Middle frontal gyrus (tissue), 1 donor: ENCODE data around the gene GALNT17.

Source experiments
- DNase-seq: peaks from one replicate; pipeline ENCODE4 v3.0.0-alpha.2; 2015; ENCODE audit warnings: low spot score; ENCODE audit errors: extremely low spot score

Gene GALNT17

DNA sequence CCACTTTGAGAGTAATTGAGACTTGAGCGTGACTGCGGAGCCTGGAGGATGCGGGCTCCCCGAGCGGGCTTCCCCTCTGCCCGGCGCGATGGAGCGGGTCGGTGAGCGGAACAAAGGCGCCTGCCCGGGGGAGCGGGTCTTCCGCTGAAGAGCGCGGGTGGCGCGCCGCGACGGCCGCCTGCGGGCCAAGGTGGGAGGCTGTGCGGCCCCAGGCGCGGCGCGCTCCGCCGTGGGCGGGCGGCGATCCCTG lies at the start of gene GALNT17:
Gene GALNT17, plus strand, starts transcription at position 18 of the 250 bp plus-strand sequence.
- DNase-seq = no peak

DNA sequence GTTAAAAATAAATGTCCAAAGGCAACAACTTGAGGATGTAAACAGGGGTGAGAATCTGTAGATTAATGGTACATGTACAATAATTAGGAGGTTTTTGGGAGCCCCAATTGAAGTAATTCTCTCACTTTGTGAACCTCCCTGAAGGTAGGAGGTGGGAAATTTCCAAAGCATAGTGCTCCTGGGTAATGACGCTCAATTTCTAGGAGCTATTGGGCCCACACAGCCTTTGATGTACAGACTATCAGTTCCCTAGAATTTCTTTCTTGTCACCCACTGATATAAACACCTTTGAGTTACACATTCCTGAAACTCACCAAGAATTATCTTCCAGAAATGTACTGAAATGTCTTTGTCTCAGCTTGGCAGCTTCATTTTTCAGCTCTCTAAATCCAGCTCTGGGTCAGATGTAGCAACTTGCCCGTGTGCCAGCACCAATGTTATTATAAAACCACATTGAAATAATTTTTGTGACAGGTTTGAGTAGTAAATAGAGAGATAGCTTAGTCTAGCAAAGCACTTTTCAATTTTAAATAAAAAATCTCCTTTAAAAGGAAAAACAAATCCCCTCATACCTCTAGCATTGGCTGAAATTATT lies 36.6 kb upstream of the GALNT17 start:
- no peak for DNase-seq

DNA sequence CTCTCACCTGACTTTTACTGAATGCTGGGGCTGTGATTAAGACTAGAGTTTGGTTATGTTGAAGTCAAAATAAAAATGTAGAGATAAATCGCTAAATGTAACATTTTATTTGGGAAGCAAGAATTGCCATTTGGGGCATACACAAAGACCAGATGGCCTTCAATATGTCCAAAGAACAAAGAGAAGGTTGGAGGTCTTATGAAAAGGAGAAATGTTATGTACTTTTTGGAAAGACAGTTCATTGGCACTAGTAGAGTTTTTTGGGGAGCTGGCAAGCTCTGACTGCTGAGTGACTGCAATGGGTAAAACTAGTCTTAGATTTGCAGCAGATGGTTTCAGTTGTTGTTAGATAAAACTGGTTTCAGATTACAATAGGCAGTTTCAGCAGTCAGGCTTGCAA lies 35.6 kb upstream of the GALNT17 start:
- no peak for DNase-seq

DNA sequence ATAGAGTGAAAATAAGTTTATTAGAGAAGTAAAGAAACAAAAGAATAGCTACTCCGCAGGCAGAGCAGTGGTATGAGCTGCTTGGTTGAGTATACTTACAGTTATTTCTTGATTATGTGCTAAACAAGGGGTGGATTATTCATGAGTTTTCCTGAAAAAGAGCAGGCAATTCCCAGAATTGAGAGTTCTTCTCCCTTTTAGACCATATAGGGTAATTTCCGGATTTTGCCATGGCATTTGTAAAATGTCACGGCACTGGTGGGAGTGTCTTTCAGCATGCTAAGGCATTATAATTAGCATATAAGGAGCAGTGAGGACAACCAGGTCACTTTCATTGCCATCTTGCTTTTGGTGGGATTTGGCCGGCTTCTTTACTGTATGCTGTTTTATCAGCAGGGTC lies 25.7 kb upstream of the GALNT17 start:
- no peak for DNase-seq

DNA sequence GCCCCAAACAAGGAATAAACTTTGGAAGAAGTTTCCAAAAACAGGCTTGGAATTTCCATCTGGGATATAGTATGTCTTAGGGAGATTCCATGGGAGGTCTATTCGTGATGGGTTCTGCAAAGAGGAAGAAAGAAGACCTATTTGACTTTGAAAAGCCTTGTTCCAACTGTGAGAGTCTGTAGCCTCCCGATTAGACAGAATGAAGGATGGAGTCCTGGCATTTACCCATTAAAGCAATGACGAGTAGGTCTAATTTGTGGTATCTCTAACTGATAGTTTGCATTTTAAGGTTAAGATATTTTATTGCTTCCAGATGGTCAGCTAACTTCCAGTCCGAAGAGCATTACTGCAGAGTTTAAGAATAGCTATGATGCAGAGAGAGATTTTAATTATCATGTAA lies 19.5 kb upstream of the GALNT17 start:
- no peak for DNase-seq

DNA sequence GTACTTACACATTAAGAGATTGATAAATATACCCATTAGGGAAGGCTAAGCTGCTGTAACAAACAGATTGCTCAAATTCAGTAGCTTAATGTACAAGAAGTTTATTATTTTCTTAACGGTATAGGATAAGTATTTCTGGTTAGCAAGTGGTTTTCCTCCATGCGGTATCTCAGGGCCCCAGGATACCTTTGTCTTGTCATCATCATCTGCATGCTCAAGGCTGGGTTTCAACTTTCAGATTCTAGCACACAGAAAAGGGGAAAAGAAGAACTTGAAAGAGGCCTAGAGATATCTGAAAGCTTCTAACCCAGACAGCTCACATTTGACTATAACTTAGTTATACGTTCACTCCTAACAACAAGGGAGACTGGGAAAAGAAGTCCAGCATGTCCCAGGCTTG lies 11.8 kb upstream of the GALNT17 start:
- DNase-seq = no peak

DNA sequence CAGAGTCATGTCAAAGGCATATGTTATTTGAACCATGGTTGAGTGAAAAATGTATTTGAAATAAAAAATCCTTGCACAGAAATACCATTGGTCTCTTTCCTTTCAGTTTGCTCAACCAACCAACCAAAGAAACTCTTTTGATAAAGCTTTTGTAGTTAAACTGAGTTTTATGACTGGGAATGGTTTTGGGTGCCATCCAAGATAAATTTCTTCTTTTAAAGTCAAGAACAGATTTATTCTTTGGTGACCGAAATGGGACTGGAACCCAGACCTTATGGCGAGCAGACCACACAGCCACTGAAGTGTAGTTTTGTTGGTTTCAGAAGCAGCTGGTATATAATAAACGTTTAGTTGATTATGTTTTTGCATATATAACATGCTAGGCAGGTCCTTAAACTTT lies 2.8 kb upstream of the GALNT17 start:
- no peak for DNase-seq

DNA sequence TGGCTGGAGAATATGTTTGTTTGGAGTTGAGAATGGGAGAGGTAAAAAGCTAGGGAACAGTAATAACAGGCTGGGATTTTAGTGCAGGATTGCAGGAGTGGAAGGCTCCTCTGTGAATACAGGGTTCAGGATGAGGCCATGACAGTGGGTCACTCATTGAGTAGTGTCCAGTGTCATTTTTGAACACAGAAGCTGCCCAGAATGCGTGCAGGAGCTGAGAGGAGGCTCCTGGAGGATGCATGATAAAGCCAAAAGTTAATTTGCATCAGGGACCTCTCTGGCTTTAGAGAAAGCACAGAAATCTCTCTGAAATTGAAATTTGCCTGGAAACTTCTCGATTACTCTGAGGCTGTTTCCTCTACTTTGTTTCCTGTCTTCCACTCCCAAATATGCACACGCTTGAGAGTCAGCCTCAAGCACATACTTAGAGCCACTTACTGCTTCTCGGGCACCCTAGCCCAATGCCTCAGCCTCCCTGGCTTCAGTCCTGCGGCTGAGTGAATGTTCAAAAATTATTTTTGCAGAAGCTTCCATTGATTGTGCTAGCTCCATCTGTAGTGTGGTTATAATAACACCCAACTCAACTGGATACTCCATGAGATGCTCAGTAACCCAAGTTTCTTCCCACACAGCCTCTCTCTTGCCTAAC lies 1.8 kb upstream of the GALNT17 start:
- no peak for DNase-seq

DNA sequence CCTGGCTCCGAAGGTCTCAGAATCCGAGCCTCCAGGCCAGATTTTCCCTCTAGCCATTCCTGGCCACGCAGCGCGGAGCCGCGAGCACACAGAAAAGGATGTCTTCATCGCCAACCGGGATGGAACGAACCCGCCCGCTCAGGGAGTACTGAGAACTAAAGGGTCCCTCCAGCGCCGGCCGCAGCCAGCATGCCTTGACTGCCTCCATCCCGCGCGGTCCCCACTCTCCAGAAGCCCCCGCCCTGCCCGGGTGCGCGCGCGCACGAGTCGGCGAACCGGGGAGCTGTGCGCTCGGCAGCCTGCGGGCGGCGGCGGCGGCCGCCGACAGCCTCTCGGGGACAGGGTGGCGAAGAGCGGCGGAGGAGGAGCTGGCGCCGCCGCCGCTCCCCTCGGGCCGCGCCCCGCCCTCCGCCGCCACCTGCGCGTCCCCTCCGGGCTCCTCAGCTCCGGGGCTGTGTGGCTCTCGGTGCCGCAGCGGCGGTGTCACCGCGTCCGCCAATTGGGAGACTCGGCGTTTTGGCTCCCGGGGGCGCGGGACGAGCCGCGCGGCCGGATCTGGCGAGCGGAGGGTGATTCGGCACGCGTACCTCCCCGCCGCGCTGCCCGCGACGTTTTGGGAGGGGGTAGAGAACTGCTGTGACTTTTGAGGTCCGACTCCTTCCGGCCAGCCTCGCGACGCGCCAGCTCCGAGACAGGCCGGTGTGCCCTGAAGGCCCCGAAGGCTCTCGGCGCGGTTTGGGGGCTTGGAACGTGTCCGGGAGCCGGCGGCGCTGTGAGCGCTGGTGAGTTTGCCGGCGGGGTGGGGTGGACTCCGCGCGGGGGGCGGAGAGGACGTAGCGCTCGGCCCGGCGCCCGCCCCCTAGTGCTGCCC lies 453 bp upstream of the GALNT17 start:
- DNase-seq = no peak

DNA sequence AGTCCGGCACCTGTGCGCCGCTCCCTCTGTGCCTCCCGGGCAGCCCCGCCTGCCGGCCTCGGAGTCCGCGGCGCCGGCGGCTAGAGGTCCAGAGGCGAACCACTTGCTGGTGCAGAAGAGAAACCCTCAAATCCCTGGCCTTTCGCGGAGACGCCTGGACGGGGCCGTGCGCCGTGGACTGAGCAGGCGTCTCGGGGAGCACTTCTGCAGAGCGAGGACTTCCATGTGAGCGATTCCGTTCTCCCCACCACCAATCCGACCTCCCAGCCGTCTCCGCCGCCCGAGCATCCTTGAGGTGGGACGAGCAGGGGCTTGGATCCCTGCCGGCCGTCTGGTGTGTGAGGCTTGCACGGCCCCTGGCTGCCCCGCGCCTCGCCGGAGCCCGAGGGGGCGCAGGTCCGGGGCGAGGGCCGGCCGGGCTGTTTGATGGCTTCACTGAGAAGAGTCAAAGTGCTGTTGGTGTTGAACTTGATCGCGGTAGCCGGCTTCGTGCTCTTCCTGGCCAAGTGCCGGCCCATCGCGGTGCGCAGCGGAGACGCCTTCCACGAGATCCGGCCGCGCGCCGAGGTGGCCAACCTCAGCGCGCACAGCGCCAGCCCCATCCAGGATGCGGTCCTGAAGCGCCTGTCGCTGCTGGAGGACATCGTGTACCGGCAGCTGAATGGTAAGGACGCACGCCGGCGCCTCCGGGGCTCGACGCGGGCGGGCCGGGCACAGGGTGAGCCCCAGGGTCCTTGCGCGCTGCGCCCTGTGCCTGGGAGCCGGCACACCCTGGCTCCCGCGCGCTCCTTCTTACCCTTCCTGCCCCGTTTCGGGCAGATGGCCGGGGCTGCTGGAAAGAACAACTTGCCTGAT lies 660 bp downstream of the GALNT17 start:
- DNase-seq = no peak

DNA sequence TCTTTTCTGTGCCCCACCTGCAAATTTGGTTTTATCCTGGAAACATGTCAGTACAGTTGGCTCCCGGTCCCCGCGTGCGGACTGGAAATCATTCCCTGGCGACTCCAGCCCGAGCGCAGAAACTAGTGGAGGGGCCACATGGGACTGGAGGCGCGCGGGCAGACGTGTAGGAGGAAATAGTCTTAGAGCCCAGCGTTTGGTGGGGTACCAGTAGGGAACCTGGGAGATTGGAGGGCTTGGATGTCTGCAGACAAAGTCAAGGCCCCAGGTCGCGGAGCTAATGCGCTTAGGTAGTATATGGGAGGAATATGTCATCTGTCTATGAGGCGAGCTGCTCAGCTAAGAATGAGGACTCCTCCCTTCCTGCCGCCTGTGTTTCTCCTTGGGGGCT lies 1.3 kb downstream of the GALNT17 start:
- DNase-seq = no peak

DNA sequence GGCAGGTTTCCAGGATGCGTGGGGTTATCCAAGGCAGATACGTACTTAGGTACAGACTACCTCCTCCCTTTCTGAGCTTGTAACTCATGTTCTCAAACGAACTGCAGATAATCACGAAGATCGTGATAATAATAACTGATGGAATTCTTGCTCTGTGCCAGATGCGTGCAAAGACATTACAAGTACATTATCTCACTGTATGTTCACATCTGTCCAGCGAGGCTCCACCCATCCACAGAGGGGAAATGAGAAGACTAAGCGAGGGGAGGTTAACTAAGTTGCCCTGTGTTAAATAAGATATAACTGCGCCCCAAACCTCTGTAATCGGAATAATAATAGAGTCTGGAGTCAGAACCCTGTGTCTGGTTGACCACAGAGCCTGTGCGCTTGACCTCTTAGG lies 1.9 kb downstream of the GALNT17 start:
- no peak for DNase-seq

DNA sequence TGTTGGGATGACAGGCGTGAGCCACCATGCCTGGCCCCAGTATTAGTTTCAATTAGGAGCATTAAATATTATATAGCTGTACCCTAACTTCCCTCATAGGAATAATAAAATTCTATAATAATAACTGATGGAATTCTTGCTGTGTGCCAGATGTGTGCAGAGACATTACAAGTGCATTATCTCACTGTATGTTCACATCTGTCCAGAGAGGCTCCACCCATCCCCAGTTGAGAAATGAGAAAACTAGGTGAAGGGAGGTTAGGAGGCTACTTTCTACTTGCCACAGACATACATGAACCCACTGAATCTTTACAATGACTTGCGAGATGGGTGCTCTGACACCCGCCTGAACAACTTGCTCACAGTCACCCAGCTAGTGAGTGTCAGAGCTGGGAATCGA lies 3.2 kb downstream of the GALNT17 start:
- DNase-seq = no peak

DNA sequence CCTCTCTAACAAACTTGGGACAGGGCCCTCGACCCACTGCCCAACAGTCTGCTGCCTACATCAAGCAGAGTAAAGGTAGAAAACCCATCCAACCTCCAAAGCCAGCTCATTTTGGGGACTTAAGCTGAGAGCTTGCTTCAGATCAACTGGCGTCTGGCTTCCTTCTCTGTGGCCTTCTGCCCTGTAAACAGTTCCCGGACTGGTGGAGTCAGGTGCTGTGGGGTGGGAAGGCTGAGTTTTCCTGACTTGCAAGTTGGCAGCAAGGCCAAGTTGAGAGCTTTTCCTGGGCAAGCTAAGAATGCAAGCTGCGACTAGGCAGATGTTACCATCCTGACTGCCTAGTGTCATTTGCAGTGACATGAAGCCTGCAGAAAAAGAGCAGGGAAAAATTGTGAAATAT lies 3.7 kb downstream of the GALNT17 start:
- DNase-seq = no peak

DNA sequence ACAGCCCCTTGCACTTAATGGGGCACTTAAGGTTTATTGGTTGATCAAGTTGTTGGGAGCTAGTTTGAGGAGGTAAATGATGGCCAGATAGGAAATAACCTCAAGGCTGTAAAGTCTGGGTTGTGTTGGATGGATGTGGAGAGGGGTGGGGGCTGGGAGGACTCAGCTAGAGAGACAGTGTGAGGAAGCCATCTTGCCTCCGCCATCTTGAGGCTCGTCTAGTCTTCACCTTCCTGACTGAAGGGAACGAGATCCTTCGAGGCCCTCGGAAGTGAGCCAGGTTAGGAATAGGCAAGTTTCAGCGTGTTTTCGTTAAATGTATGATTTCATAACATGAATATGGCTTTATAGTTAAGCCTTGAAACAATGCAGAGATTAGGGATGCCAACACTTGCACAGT lies 5.5 kb downstream of the GALNT17 start:
- DNase-seq = no peak

DNA sequence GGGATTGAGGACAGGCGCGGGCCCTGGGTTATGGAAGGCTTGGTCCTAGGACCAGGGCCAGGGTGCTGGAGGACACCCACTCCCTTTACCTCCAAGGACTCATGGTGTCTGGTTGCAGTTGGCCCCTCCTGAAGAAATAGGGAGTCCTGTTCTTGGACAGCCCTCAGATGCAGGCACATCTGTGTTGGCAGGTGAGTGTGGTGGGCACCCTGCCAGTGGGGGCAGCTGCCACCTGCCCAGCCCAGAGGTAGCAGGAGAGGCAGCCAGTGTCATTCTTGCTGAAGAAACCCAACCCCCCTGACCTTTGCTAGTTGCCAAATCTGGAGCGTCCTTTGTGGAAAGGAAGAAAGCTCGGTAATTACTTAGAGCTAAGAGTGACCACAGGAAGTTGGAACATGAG lies 8.3 kb downstream of the GALNT17 start:
- DNase-seq = no peak

DNA sequence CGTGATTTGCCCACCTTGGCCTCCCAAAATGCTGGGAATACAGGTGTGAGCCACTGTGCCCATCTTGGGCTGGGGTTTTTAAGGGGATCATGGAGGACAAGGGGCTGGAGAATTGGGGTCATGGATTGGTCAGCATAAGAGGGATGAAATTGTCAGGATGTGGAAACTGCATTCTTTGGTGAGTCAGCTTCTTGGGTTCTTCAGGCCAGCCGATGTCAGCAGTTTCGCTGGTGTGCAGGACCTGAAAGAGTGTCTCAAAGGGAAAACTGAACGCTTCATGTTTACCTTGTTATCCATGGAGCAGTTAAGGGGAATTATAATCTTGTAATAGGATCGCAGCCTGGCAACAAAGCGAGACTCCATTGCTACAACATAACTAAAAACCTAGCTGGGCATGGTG lies 13.0 kb downstream of the GALNT17 start:
- DNase-seq = no peak

DNA sequence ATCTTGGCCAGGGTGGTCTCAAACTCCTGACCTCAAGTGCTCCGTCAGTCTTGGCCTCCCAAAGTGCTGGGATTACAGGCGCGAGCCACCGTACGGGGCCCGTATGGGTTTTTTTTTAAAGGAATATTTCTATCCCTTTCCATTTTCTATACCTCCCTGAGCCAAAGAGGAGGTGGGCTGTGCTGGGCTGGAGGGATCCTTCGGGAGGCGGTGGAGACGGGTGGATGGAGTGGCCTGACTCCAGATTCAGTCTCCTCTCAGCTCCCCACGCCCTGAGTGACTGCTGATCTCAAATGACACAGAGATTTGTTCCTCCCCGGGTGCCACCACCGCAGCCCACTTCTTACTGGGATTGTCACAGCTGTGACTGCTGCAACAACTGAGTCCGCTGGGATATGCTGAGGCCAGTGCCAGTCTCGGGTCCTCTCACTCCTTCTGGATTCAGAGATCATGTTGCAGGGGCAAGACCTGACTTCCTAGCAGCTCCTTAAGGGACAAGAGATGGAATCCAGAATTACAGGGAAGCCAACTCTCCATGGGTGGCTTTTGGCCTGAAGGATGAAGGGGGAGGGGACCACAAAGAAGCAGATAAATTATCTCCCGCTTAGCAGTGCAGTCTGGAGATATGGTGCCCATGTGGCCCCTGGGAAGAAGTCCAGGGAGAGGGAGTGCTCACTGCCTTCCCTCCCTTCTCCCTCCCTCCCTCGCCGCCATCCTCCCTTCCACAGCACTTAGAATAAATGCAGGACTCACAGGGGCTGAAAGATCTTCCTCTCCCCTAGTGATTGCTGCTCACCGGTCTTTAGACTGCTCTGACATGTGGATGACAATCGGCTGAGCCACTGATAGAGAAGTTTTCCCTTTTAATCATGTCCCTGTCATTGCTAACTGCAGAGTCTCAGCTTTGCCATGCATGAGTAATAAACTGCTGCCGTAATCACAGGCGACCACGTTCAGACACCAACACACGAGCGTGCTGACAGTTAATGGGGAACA lies 14.3 kb downstream of the GALNT17 start:
- no peak for DNase-seq

DNA sequence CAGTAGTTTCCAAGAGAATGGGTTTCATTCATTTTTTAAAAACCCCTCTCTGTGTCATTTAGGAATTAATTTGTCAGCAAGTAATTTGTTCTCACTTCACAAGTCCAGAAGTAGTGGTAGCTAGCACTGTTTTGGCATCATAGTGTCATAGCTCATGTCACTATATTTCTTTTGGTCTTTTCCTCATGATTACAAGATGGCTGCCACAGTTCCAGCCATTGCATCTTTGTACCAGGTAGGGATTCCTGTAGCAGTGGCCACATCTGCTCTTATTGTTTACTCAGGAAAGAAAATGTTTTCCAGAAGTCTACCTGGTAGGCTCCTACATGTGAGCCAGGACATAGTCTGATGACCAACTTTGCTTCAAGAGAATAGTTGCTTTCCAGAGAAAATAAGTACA lies 16.2 kb downstream of the GALNT17 start:
- no peak for DNase-seq

DNA sequence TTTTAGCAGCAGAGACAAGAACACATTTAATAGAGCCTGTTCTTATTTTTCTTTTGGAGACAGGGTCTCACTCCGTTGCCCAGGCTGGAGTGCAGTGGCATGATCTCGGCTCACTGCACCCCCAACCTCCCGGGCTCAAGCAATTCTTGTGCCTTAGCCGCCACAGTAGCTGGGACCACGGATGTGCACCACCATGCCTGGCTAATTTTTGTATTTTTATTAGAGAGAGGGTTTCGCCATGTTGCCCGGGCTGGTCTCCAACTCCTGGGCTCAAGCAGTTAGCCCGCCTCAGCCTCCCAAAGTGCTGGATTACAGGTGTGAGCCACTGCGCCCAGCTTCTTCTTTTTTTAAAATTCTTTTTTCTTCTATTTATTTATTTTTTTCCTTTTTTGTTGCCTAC lies 23.3 kb downstream of the GALNT17 start:
- no peak for DNase-seq

DNA sequence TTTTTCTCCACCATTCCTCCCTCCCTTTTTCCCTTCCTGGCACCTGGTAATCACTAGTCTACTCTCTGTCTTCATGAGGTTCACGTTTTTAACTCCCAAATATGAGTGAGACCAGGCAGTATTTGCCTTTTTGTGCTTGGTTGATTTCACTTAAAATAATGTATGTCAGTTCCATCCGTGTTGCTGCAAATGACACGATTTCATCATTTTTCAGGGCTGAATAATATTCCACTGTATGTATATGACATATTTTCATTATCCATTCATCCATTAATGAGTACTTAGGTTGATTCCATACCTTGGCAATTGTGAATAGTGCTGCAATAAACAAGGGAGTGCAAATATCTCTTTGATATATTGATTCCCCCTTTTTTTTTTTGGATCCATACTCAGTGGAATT lies 25.8 kb downstream of the GALNT17 start:
- no peak for DNase-seq
